NCI-H2029 (cell line): ENCODE results near the gene WDR41.
"Not testable (repeated sequence)": the region's sequence is repeated elsewhere in the genome, so short reads cannot be mapped to it uniquely, and the experiment has no call there.

Experiments
- DNase-seq: peaks from one replicate; lab custom pipeline; 2025; lab: John Stamatoyannopoulos, UW

The WDR41 gene, protein sequence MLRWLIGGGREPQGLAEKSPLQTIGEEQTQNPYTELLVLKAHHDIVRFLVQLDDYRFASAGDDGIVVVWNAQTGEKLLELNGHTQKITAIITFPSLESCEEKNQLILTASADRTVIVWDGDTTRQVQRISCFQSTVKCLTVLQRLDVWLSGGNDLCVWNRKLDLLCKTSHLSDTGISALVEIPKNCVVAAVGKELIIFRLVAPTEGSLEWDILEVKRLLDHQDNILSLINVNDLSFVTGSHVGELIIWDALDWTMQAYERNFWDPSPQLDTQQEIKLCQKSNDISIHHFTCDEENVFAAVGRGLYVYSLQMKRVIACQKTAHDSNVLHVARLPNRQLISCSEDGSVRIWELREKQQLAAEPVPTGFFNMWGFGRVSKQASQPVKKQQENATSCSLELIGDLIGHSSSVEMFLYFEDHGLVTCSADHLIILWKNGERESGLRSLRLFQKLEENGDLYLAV

DNA sequence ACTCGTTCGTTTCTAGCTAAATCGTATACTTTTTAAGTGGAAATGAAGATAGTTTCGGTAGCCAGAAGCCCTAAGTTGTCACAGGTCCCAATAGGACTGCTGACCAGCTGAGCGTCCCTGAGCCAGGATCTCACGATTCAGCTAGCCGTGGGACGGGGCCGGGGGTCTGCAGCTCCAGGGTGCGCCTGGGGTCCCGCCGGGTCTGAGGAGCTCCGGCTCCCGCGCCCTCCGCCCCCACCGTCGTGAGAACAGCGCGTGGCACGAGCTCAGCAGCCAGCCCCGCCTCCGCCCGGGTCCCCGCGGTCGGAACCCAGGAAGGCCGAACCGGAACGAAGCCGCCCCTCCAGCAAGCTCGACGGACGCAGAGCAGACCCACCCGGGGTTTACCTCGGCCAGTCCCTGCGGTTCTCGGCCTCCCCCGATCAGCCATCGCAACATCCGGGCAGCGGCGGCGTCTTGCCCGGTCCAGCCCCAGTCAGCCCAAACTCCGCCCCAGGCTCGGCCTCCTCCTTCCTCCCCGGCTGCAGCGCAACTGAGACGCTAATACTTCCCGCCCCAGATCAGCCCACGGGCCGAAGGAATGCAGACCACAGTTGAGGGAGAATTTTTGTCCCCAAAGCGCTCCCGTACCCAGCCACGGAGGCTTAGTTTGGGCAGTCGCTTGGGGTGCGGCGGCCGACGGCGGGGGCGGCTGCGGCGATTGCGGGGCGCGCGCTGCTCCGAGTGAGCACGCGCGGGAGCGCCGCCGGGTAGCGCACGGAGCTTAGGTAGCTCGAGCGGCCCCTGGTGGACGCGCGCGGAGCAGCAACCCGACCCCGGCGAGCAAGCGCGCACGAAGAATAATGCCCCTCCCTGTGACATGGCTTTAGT, at the start of gene WDR41:
TSS of gene WDR41 (minus strand) at position 534 of the 870 bp plus-strand sequence. CDS start at position 438, 96 bp downstream.
- DNase-seq: peak; percentile 71

DNA sequence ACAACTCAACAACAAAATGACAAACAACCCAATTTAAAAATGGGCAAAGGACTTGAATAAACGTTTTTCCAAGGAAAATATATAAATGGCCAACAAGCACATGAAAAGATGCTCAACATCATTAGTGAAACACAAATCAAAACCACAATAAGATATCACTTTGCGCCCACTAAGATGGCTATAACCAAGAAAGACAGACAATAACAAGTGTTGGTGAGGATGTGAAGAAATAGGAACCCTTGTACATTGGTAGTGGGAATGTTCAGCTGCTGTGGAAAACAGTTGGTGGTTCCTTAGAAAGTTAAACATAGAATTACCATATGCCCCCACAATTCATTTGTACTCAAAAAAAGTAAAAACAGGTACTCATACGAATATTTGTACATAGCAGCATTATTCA, 39.2 kb upstream of the WDR41 start:
- DNase-seq: no peak

DNA sequence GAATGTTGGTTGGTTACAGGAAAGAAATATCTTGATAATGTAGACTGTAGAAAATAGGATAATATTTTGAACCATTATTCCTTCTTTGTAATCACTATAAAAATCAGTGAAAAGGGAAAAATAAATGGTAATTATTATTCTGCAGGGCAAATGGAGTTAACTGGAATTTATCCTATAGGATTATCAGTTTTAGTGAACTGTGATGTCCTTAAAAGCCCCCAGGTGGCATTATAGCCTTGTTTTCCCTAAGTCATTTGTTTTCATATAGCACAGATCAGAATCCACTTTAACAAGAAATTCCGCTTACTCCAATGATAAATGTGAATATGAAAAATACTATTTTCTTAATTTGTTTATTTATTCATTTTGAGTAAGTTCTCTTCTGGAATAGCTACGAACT, 26.2 kb upstream of the WDR41 start:
- DNase-seq: peak; percentile 0

DNA sequence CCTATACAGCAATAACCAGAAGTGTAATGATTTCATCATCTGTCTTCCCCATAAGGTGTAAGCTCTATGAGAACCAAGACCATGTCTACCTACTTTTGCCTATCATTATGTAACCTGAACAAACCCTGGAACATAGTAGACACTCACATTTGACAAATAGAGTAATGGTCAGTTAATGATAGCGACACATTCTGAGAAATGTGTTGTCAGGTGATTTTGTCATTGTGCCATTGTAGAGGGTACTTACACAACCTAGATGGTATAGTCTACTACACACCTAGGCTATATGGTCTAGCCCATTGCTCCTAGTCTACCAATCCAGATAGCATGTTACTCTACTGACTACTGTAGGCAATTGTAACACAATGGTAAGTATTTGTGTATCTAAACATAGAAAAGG, 22.3 kb upstream of the WDR41 start:
- no peak for DNase-seq

DNA sequence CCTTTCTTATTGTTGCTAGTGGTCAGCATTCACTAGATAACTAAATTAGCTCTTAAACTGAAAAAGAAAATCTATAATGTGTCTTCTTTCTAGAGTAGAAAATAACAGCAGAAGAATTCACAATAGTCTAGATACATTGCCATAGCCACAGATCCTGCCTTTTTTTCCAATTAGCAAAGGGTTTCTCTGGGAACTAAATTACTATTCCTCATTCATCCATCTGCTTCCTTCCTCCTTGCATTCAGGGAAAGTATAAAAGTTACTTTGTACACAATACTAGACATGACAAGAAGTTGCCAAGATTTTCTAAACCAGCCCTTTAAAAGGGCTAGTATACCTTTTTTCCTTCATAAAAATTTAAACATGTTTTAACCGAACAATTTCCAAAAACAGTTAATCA, 21.2 kb upstream of the WDR41 start:
- DNase-seq: no peak

DNA sequence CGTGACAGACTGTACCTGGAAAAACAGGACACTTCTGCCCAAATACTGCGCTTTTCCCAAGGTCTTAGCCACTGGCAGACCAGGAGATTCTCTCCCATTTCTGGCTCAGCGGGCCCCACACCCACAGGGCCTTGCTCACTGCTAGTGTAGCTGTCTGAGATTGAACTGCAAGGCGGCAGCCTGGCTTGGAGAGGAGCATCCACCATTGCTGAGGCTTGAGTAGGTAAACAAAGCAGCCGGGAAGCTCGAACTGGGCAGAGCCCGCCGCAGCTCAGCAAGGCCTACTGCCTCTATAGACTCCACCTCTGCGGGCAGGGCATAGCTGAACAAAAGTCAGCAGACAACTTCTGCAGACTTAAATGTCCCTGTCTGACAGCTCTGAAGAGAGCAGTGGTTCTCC, 9.0 kb upstream of the WDR41 start:
- DNase-seq: not testable (repeated sequence)

DNA sequence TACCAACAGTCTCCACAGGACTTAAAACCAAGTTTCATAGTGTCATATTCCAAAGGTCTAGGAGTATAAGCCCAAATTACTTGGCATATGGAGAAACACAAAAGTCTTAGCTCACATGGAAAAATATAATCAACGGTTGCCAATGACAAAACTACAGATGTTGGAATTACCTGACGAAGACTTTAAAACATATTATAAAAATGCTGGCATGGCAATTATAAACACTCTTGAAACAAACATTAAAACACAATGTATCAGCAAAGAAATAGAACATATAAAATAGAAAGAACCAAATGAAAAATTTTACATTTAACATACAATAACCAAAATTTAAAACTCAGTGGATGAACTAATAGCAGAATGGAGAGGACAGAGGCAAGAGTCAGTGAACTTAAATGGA, 7.9 kb upstream of the WDR41 start:
- no peak for DNase-seq

DNA sequence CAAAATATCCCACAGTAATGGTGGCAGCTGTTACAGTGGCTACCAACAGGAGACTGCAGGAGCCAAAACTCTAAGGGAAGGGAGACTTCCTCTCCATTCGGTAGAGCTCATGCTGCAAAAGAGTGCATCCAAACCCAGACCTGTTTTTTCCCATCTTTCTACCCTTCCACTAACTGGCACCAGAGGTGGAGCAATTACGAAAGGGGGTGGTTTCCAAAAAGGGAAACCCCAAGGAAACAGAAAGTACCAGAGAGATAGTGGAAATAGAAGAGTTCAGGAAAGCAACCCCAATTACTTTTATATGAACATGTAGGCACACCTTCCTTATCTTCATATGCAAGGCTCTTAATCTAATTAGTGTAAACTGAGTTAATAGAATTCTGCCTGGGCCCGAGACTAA, 7.3 kb upstream of the WDR41 start:
- no peak for DNase-seq

DNA sequence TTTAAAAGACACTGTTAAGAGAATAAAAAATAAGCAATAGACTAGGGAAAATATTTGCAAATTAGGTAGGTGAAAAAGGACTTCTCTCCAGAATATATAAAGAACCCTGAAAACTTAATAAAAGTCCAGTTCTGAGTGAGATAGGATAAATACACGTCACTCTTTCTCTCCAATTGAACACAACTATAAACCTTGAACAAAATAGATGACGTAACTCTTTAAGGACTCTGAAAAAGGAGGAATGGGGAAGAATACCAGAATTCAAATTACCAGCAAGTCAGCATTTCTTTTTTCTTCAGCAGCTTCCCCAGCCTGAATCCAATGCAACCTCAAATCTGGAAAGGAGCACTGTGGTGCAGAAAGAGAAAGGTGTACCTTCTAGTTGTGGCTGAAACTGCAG, 6.8 kb upstream of the WDR41 start:
- no peak for DNase-seq

DNA sequence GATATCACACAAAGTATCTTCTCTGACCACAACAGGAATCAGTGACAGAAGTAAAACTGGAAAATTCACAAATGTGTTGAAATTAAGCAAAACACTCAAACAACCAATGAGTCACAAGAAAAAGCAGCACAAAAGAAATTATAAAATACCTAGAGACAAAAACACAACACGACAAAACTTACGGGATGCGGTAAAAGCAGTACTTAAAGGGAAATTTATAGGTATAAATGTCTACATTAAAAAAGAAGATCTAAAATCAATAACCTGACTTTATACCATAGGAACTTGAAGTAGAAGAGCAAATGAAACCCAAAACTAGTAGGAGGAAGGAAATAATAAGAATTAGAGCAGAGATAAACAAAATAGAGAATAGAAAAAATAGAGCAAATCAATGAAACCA, 2.8 kb upstream of the WDR41 start:
- no peak for DNase-seq

DNA sequence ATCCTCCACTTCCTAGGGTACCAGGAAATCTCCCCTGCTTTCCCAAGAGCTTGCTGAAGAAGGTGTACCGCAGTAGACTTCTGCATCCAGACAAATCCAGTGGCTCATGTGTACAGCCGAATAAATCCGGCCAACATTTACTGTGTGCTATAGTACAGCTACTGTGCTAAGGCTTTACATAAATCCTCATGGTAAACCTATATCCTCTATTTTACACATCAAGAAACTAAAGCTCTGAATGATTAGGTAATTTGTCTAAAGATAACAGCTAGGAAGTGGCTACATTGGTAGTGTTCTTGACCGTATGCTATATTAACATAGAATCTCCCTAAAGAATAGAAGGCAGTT, 511 bp upstream of the WDR41 start:
- no peak for DNase-seq

DNA sequence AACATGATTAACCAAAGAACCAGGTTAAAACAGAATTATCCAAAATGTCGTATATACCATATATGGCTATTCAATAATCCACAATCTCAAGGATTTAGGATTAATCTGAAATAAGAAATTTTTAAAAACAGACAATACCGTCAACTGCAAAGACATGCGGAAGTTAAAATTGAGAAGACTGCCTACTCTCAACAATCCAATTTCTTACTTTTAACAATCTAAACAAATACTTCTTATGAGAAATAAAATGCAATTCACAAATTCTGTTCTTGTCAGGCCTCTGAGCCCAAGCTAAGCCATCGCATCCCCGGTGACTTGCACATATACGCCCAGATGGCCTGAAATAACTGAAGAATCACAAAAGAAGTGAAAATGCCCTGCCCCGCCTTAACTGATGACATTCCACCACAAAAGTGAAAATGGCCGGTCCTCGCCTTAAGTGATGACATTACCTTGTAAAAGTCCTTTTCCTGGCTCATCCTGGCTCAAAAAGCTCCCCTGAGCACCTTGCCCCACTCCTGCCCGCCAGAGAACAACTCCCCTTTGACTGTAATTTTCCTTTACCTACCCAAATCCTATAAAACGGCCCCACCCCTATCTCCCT, 1.3 kb downstream of the WDR41 start:
- DNase-seq: not testable (repeated sequence)

DNA sequence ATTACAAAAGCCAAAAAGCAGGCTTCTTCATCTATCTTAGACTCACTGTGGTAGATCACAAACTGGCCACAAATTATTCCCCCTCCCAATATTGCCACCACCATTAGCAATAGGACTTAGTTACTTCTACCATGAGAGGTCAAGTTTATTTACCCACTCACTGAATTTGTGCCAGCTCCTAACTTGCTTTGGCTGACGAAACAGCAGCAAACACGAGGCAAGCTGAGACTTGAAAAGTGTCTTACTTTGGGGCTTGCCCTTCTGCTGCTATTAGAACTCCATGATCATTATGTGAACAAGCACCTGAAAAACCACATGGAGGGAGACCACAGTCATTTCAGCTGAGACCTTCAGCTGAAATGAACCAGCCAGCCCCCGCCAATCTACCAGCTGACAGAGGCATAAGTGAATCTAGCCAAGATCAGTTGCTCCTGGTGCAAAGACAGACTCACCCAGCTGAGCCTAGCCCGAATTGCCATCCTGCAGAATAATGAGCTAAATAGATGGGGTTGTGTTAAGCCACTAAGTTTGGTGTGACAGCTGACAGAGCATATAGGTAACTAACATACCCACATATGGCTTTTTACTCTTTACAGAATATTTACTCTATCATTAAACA, 5.7 kb downstream of the WDR41 start:
- DNase-seq: no peak

DNA sequence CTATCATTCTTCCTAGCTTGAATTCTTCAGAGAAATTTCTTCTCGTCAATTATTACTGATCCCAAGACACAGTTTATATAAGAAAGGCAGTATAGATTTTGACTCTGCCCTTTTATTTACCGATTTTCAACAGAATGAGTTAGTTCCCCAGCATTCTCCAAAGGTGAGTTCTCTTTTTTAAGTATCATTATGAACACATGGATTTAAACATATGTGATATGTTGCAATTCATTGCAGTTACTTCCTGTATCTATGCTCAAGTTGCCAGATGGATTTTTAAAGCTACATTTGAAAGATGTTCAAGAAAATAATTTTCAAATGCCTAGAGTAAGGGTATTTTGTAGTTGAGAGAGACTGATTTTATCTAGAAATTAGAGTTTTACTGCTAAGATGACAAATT, 8.4 kb downstream of the WDR41 start:
- no peak for DNase-seq

DNA sequence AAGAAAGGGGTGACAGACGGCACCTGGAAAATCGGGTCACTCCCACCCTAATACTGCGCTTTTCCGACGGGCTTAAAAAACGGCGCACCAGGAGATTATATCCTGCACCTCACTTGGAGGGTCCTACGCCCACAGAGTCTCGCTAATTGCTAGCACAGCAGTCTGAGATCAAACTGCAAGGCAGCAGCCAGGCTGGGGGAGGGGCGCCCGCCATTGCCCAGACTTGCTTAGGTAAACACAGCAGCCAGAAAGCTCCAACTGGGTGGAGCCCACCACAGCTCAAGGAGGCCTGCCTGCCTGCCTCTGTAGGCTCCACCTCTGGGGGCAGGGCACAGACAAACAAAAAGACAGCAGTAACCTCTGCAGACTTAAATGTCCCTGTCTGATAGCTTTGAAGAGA, 17.1 kb downstream of the WDR41 start:
- DNase-seq: not testable (repeated sequence)

DNA sequence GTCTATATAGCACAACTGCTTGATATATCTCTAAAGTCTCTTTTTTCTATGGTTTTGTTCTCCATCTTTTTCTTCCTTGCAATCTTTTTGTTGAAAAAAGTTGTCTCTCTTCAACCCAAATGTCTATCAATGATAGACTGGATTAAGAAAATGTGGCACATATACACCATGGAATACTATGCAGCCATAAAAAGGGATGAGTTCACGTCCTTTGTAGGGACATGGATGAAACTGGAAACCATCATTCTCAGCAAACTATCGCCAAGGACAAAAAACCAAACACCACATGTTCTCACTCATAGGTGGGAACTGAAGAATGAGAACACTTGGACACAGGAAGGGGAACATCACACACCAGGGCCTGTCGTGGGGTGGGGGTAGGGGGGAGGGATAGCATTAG, 23.2 kb downstream of the WDR41 start:
- not testable (repeated sequence) for DNase-seq

DNA sequence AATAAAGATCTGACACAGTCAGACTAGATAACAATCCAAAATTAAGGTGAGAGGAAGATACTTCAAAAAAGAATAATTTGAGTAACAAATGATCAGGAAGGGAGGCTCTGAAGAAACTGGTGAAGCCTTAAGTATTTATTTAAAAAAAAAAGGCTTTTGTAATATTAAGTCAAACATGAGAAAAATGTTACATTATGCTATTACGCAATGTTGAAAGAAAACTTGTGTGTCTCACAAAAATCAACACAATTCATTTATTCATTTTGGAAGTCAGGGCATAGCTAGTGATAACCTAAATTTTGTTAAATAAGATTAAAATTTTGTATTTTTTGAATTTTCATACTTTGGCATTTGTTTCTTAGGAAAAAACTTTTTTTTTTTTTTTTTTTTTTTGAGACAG, 28.2 kb downstream of the WDR41 start:
- no peak for DNase-seq

DNA sequence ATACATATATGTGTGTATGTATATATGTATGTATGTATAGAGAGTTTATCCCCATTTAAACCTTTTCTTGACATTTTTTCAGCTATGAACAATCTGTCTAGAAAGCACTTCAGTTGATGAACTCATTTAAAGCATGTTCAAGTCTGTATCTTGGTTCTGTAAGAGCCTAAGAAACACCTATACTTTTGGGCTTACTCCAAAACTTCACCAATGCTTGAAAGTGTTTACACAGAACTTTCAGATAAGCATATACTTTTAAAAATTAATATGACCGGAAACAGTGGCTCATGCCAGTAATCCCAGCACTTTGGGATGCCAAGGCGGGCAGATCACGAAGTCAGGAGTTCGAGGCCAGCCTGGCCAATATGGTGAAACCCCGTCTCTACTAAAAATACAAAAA, 30.8 kb downstream of the WDR41 start:
- DNase-seq: no peak

DNA sequence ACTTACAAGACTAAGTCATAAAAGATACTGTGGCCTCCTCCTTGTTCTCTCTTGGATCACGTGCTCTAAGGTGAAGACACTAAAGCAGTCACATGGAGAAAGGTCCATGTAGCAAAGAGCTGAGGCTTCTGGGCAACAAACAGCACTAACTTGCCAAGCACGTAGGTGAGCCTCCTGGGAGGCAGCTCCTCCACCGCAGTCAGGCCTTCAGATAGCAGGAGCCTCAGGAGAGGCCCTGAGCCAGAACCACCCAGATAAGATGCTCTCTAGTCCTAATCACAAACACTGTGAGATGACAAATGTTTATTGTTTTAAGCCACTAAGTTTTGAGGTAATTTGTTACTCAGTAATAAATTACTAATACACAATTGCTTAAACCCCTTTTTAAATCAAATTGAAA, 38.0 kb downstream of the WDR41 start:
- DNase-seq: no peak

DNA sequence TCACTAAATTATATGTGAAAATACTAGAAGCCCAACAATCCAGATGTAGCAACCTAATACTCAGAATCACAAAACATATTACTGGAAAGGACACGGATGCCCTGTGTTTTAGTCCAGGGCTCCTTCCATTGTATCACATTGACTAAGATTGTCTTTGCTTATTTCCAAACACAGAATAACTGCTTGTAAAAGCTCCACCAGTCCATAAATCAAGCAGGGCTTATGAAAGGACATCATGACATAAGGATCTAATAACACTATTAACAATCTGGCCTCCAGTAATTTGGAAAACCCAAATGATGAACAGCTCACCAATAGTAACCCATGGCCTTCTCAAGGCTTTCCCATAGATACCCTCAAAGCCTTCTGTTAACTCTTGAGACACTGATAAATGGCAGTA, 39.8 kb downstream of the WDR41 start:
- no peak for DNase-seq

DNA sequence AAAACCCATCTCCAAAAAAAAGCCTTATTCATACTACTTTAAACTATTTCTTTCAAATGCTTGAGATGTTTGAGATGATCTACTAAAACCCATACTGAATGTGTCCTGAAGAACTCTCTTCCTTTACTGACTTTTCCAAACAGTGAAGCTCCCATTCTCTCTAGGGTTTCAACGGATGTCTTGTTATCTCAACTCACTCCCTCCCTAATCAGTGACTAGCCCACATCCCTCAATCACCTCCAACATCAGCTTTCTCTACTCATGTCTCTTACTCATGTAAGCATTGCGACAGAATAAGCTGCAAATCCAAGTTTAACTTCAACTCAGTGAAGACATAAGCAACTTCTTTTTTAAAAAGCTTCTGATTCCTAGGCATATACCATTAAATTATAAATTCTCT, 42.1 kb downstream of the WDR41 start:
- DNase-seq: no peak

DNA sequence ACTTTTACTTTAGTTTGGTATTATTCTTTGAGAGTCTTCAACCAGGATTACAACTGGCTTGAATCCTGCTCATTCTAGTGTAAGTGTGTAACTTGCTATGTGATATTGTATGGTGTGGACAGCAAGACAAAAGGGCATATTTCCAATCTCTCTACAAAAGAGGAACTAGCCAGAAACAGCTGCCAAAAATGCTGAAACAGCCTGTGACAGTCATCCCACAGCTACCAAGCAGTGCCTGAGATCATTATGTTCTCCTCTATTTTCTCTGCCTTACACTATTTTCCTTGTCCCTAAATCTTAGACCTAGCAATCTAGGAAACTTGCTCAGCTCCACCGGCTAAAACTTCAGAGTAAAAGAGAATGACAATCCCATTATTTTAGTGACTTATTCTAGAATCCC, 42.8 kb downstream of the WDR41 start:
- DNase-seq: no peak
